ENCODE data around the gene PTPRA. TPM values are rescaled to one million over a fixed set of nuclear protein-coding genes. Genes with fewer than 3 reads are reported as not detected.

The PTPRA gene
- total RNA-seq, 1 donor from 2014 or later = 59.9 TPM

DNA sequence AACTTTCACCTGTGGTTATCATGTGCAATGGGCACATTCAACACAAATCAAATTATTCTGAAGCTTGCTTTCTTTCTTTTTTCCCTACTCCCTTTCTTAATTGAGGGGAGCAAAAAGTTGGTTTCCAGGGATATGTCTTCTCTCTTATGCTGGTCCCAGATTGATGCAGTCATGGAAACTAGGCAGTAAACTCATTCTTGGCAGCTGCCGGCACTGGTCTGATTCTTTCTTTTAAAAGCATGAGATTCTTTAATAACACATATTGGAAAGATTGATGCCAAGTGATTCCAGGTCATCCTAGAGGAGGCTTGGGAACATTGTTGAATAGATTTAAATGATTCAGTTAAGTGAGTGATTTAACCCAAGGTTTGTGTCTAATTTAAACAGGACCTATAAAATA is 29.0 kb downstream of the PTPRA start:
- Mint-ChIP-seq H3K4me1 (ENCODE audit: unreplicated experiment) (peaks cover 9% of the 10 kb centered on the region), H3K27me3 (ENCODE audit: unreplicated experiment) (no peaks in the 10 kb centered on the region), H3K9me3 (ENCODE audit: unreplicated experiment) (no peaks in the 10 kb centered on the region), H3K4me3 (ENCODE audit: unreplicated experiment) (no peak overlapping the region), H3K27ac (ENCODE audit: unreplicated experiment) (no peak overlapping the region), H3K36me3 (ENCODE audit: low read depth, unreplicated experiment) (peaks cover 3% of the 10 kb centered on the region)
- DNase-seq (ENCODE audit: low spot score) = no peak
- TF ChIP-seq, protein P1, sequence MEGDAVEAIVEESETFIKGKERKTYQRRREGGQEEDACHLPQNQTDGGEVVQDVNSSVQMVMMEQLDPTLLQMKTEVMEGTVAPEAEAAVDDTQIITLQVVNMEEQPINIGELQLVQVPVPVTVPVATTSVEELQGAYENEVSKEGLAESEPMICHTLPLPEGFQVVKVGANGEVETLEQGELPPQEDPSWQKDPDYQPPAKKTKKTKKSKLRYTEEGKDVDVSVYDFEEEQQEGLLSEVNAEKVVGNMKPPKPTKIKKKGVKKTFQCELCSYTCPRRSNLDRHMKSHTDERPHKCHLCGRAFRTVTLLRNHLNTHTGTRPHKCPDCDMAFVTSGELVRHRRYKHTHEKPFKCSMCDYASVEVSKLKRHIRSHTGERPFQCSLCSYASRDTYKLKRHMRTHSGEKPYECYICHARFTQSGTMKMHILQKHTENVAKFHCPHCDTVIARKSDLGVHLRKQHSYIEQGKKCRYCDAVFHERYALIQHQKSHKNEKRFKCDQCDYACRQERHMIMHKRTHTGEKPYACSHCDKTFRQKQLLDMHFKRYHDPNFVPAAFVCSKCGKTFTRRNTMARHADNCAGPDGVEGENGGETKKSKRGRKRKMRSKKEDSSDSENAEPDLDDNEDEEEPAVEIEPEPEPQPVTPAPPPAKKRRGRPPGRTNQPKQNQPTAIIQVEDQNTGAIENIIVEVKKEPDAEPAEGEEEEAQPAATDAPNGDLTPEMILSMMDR (IDR thresholded peaks at IDR 0.05; ENCODE audit: unreplicated experiment) = no peak

DNA sequence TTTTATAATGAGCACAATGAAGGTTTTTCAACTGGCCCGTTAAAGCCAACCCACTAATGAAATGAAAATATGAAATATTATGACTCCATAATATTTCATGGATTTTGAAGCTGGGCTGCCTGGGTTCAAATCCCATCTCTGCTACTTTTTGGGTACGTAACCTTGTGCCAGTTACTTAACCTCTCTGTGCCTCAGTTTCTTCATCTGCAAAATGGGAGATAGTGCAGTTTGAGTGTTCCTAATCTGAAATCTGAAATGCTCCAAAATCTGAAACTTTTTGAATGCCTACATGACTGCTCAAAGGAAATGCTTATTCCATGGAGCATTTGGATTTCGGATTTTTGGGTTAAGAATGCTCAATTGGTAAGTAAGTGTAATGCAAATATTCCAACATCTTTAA is 29.5 kb downstream of the PTPRA start:
- TF ChIP-seq, protein P1 (IDR thresholded peaks at IDR 0.05; ENCODE audit: unreplicated experiment) = no peak
- Mint-ChIP-seq H3K4me1 (ENCODE audit: unreplicated experiment) (peaks cover 9% of the 10 kb centered on the region), H3K9me3 (ENCODE audit: unreplicated experiment) (no peaks in the 10 kb centered on the region), H3K36me3 (ENCODE audit: low read depth, unreplicated experiment) (peaks cover 3% of the 10 kb centered on the region), H3K4me3 (ENCODE audit: unreplicated experiment) (no peak overlapping the region), H3K27me3 (ENCODE audit: unreplicated experiment) (no peaks in the 10 kb centered on the region), H3K27ac (ENCODE audit: unreplicated experiment) (no peak overlapping the region)
- no peak for DNase-seq (ENCODE audit: low spot score)

DNA sequence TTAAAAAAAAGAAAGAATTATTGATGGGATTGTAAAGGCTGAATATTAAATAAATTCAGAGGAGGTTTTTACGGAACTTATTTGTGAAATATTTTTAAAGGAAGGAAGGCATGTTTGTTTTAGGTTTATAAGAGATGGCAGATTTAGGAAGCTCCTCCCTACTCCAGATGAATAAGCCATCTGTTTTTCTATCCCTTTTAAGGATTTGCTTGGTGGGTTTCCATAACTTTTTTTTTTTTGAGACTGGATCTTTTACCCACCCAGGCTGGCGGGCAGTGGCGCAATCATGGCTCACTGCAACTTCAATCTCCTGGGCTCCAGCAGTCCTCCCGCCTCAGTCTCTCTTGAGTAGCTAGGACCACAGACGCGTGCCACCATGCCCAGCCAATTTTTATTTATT is 30.4 kb downstream of the PTPRA start:
- no peaks in the 10 kb centered on the region for H3K27me3 Mint-ChIP-seq (ENCODE audit: unreplicated experiment)
- peaks cover 3% of the 10 kb centered on the region for H3K36me3 Mint-ChIP-seq (ENCODE audit: low read depth, unreplicated experiment)
- TF ChIP-seq, protein P1 (IDR thresholded peaks at IDR 0.05; ENCODE audit: unreplicated experiment) = no peak
- H3K9me3 Mint-ChIP-seq (ENCODE audit: unreplicated experiment) = no peaks in the 10 kb centered on the region
- H3K27ac Mint-ChIP-seq (ENCODE audit: unreplicated experiment) = no peak overlapping the region
- no peak for DNase-seq (ENCODE audit: low spot score)
- peaks cover 9% of the 10 kb centered on the region for H3K4me1 Mint-ChIP-seq (ENCODE audit: unreplicated experiment)
- no peak overlapping the region for H3K4me3 Mint-ChIP-seq (ENCODE audit: unreplicated experiment)

DNA sequence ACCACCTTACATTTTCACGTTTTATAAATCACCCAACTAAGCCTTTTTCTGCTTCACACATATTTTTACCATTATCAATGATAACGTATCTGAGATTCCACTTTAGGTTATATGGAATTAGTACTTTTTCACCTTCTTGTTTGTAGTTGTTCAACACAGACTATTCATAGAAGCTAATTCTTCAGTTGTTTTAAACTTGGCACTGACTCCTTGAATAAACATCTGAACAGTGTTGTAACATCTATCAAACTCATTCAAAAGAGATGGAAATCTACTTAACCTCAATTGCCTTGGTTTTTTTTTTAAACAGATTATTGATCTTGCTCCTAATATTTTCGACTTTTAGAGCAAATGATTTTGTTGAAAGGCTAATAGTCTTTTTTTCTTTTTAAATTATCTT is 34.2 kb downstream of the PTPRA start:
- H3K36me3 Mint-ChIP-seq (ENCODE audit: low read depth, unreplicated experiment) = peaks cover 3% of the 10 kb centered on the region
- DNase-seq (ENCODE audit: low spot score) = no peak
- no peaks in the 10 kb centered on the region for H3K27me3 Mint-ChIP-seq (ENCODE audit: unreplicated experiment)
- H3K27ac Mint-ChIP-seq (ENCODE audit: unreplicated experiment) = no peak overlapping the region
- TF ChIP-seq, protein P1 (IDR thresholded peaks at IDR 0.05; ENCODE audit: unreplicated experiment) = no peak
- H3K9me3 Mint-ChIP-seq (ENCODE audit: unreplicated experiment) = no peaks in the 10 kb centered on the region
- no peaks in the 10 kb centered on the region for H3K4me1 Mint-ChIP-seq (ENCODE audit: unreplicated experiment)
- no peak overlapping the region for H3K4me3 Mint-ChIP-seq (ENCODE audit: unreplicated experiment)

DNA sequence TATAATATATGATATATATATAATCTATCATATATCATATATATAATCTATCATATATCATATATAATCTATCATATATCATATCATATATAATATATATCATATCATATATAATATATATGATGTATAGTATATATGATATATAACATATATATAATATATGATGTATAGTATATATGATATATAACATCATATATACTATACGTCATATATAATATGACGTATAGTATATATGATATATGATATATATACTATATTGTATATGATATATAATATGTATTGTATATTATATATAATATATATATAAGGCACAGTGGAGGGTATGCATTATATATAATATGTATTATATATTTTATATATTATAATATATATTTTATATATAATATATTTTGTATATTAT is 36.7 kb downstream of the PTPRA start:
- H3K4me1 Mint-ChIP-seq (ENCODE audit: unreplicated experiment) = no peaks in the 10 kb centered on the region
- no peak overlapping the region for H3K27ac Mint-ChIP-seq (ENCODE audit: unreplicated experiment)
- TF ChIP-seq, protein P1 (IDR thresholded peaks at IDR 0.05; ENCODE audit: unreplicated experiment) = no peak
- DNase-seq (ENCODE audit: low spot score) = no peak
- no peaks in the 10 kb centered on the region for H3K9me3 Mint-ChIP-seq (ENCODE audit: unreplicated experiment)
- peaks cover 3% of the 10 kb centered on the region for H3K36me3 Mint-ChIP-seq (ENCODE audit: low read depth, unreplicated experiment)
- no peaks in the 10 kb centered on the region for H3K27me3 Mint-ChIP-seq (ENCODE audit: unreplicated experiment)
- H3K4me3 Mint-ChIP-seq (ENCODE audit: unreplicated experiment) = no peak overlapping the region
